A549 (cell line): Measurements from ENCODE around the gene ADAM12. TPM values are rescaled to one million over a fixed set of nuclear protein-coding genes. Genes with fewer than 3 reads are reported as not detected.

Experiments
- ATAC-seq, 2 experiments: fragments of 200-7000 bp in 1 of 2; fragments of >200 bp in 1 of 2; cut with Nextera tagmentation in 1 of 2; cut with Tn5 transposase in 1 of 2; 3 replicates each; pipeline versions ENCODE4 v1.8.0 to v1.9.1; 2018 to 2020; ENCODE audit warnings: mild to moderate bottlenecking in 1 of 2, moderate library complexity in 1 of 2
- CTCF ChIA-PET: fragments of 300-600 bp; sonication (Branson Sonifier 250); formaldehyde crosslinking; extraction: SDS; loops from one replicate; lab custom pipeline; 2021; ENCODE audit warnings: antibody characterized with exemption, inconsistent platforms; lab: Yijun Ruan, JAX
- POLR2A ChIA-PET: fragments of 350-600 bp; formaldehyde crosslinking; extraction: SDS; loops from one replicate; lab custom pipeline; 2021; ENCODE audit warnings: antibody characterized with exemption, inconsistent platforms; lab: Yijun Ruan, JAX
- DNase-seq, 2 experiments: peaks; one replicate each; pipeline versions ENCODE4 v3.0.0 to v3.0.0-alpha.2; 2011 to 2016; ENCODE audit warnings: low read depth in 1 of 2, low spot score in 1 of 2
- FAIRE-seq: peaks from 2 replicates; lab custom pipeline; 2011; peaks lifted over from hg19 to GRCh38; lab: Jason Lieb, UNC
- H3K27ac ChIP-seq, 2 experiments: fragments of >200 bp; sonication (Bioruptor Twin); formaldehyde crosslinking; 3 replicates each; pipeline ENCODE4 v1.5.1; 2016 to 2017
- H3K4me1 ChIP-seq: fragments of >200 bp; sonication (Bioruptor Twin); formaldehyde crosslinking; 3 replicates; pipeline ENCODE4 v1.6.1; 2016
- H3K4me2 ChIP-seq: fragments of >200 bp; sonication (Bioruptor Twin); formaldehyde crosslinking; 3 replicates; pipeline ENCODE4 v1.6.1; 2016
- H3K4me3 ChIP-seq: fragments of >200 bp; sonication (Bioruptor Twin); formaldehyde crosslinking; 3 replicates; pipeline ENCODE4 v1.5.1; 2016
- H3K9me3 ChIP-seq: fragments of >200 bp; sonication (Bioruptor Twin); formaldehyde crosslinking; 3 replicates; pipeline ENCODE4 v1.6.1; 2016
- ATOH8 ChIP-seq: fragments of 250-450 bp; sonication (Bioruptor Pico); IDR thresholded peaks from 2 replicates; pipeline ENCODE4 v1.5.0; 2020; ENCODE audit warnings: low read depth, mild to moderate bottlenecking, moderate library complexity
- BHLHE40 ChIP-seq: IDR thresholded peaks from 2 replicates; pipeline ENCODE4 v1.6.1; 2012; ENCODE audit warnings: low read depth, low read length, inconsistent platforms
- CBX2 ChIP-seq: fragments of 200-600 bp; sonication (generic); IDR thresholded peaks from 2 replicates; pipeline ENCODE4 v1.6.1; 2016; ENCODE audit warnings: low read depth, mild to moderate bottlenecking, borderline replicate concordance
- CBX8 ChIP-seq: fragments of 200-600 bp; sonication (generic); IDR thresholded peaks from 2 replicates; pipeline ENCODE4 v1.6.1; 2016
- CEBPB ChIP-seq, 2 experiments: fragments of >200 bp in 1 of 2; sonication (Bioruptor Twin) in 1 of 2; formaldehyde crosslinking in 1 of 2; IDR thresholded peaks; 2 replicates each; pipeline ENCODE4 v1.6.1; 2012 to 2016
- CHD2 ChIP-seq: fragments of 150-350 bp; IDR thresholded peaks from 2 replicates; pipeline ENCODE4 v1.6.1; 2014; ENCODE audit warnings: low read length; ENCODE audit not compliant: partially characterized antibody
- EHF ChIP-seq: fragments of 250-450 bp; sonication (Bioruptor Pico); IDR thresholded peaks from 2 replicates; pipeline ENCODE4 v1.5.0; 2020; ENCODE audit warnings: mild to moderate bottlenecking
- EP300 ChIP-seq, 2 experiments: fragments of >200 bp; sonication (Bioruptor Twin); formaldehyde crosslinking; IDR thresholded peaks; 2 replicates in 1 of 2; 3 replicates in 1 of 2; pipeline ENCODE4 v1.6.1; 2016 to 2017
- FOSB ChIP-seq: fragments of 250-450 bp; sonication (Bioruptor Pico); IDR thresholded peaks from 2 replicates; pipeline ENCODE4 v1.5.0; 2020; ENCODE audit warnings: mild to moderate bottlenecking, moderate library complexity
- FOSL2 ChIP-seq, 2 experiments: fragments of 450-650 bp in 1 of 2; fragments of >200 bp in 1 of 2; sonication (Bioruptor Twin) in 1 of 2; formaldehyde crosslinking; IDR thresholded peaks; 2 replicates each; pipeline versions ENCODE4 v1.5.0 to v1.6.1; 2016 to 2020; ENCODE audit warnings: mild to moderate bottlenecking in 1 of 2, moderate library complexity in 1 of 2
- FOXS1 ChIP-seq: fragments of 250-450 bp; sonication (Bioruptor Pico); IDR thresholded peaks from 2 replicates; pipeline ENCODE4 v1.5.0; 2020; ENCODE audit warnings: mild to moderate bottlenecking, moderate library complexity
- GATA3 ChIP-seq: IDR thresholded peaks from 2 replicates; pipeline ENCODE4 v1.6.1; 2012; ENCODE audit warnings: borderline replicate concordance
- HDAC2 ChIP-seq: fragments of 200-600 bp; sonication (generic); IDR thresholded peaks from 2 replicates; pipeline ENCODE4 v1.6.1; 2016
- HOXB5 ChIP-seq: fragments of 250-450 bp; sonication (Bioruptor Pico); IDR thresholded peaks from 2 replicates; pipeline ENCODE4 v1.5.0; 2020; ENCODE audit warnings: mild to moderate bottlenecking, moderate library complexity
- JUNB ChIP-seq: fragments of >200 bp; sonication (Bioruptor Twin); formaldehyde crosslinking; IDR thresholded peaks from 2 replicates; pipeline ENCODE4 v1.6.1; 2016
- NFE2L2 ChIP-seq: fragments of 150-350 bp; conservative IDR thresholded peaks from 2 replicates; pipeline ENCODE4 v1.6.1; 2014; ENCODE audit warnings: low read length
- NPAS2 ChIP-seq: fragments of 250-450 bp; sonication (Bioruptor Pico); IDR thresholded peaks from 2 replicates; pipeline ENCODE4 v1.8.0; 2022; ENCODE audit warnings: mild to moderate bottlenecking, moderate library complexity, borderline replicate concordance
- NR3C1 ChIP-seq: fragments of >200 bp; sonication (Bioruptor Twin); formaldehyde crosslinking; IDR thresholded peaks from 3 replicates; pipeline ENCODE4 v1.6.1; 2017
- PHF8 ChIP-seq: fragments of 200-600 bp; sonication (generic); IDR thresholded peaks from 2 replicates; pipeline ENCODE4 v1.6.1; 2016; ENCODE audit warnings: low read depth, mild to moderate bottlenecking, antibody characterized with exemption, moderate library complexity, borderline replicate concordance
- POLR2A ChIP-seq: IDR thresholded peaks from 2 replicates; pipeline ENCODE4 v1.6.1; 2012; ENCODE audit warnings: mild to moderate bottlenecking, low read length
- POLR2AphosphoS2 ChIP-seq: conservative IDR thresholded peaks from 2 replicates; pipeline ENCODE4 v1.6.1; 2012; ENCODE audit warnings: low read length, improper control_type of control experiment, inconsistent platforms
- RARB ChIP-seq: fragments of 250-450 bp; sonication (Bioruptor Pico); IDR thresholded peaks from 2 replicates; pipeline ENCODE4 v1.8.0; 2021; ENCODE audit warnings: mild to moderate bottlenecking, moderate library complexity
- RCOR1 ChIP-seq: fragments of 150-350 bp; IDR thresholded peaks from 2 replicates; pipeline ENCODE4 v1.6.1; 2014; ENCODE audit warnings: antibody characterized with exemption, low read length, low read depth
- RFX5 ChIP-seq: fragments of 450-650 bp; IDR thresholded peaks from 2 replicates; pipeline ENCODE4 v1.7.1; 2014; ENCODE audit warnings: antibody characterized with exemption, mild to moderate bottlenecking, moderate library complexity
- TFCP2L1 ChIP-seq: fragments of 250-450 bp; sonication (Bioruptor Pico); IDR thresholded peaks from 2 replicates; pipeline ENCODE4 v1.5.0; 2021; ENCODE audit warnings: mild to moderate bottlenecking
- TP53 ChIP-seq: fragments of 250-450 bp; sonication (Bioruptor Pico); IDR thresholded peaks from 2 replicates; pipeline ENCODE4 v1.5.0; 2021; ENCODE audit warnings: mild to moderate bottlenecking, moderate library complexity
- USF2 ChIP-seq: fragments of 450-650 bp; IDR thresholded peaks from 2 replicates; pipeline ENCODE4 v1.6.1; 2014; ENCODE audit warnings: antibody characterized with exemption
- ZC3H11A ChIP-seq: fragments of 450-650 bp; IDR thresholded peaks from 2 replicates; pipeline ENCODE4 v1.6.1; 2014; ENCODE audit warnings: antibody characterized with exemption, mild to moderate bottlenecking
- ZNF302 ChIP-seq: fragments of 250-450 bp; sonication (Bioruptor Pico); IDR thresholded peaks from 2 replicates; pipeline ENCODE4 v1.9.0; 2021; ENCODE audit warnings: inconsistent platforms, mild to moderate bottlenecking, moderate library complexity
- WGBS: methylation state at CpG from one replicate; pipeline ENCODE4 v1.1.6; 2017; ENCODE audit errors: missing lambda C conversion rate; 5-methylcytosine and 5-hydroxymethylcytosine counted together
- polyA plus RNA-seq, 4 experiments: library from polyadenylated mRNA; depleted of rRNA in 3 of 4; stranded (reverse); fragments of >200 nt; fragmentation: RNase III in 1 of 4; extraction: RNeasy Plus Mini Kit Qiagen cat#74134 plus additional on column Dnase treatment in 1 of 4; gene quantifications; 2 replicates in 3 of 4; 3 replicates in 1 of 4; pipeline ENCODE4 v1.2.3, GENCODE V29; 2011 to 2017
- TF ChIP-seq, protein P1 (sequence below): fragments of >200 bp; sonication (Bioruptor Twin); formaldehyde crosslinking; IDR thresholded peaks from 3 replicates; pipeline ENCODE4 v1.5.1; 2016
- TF ChIP-seq, protein P2 (sequence below): fragments of >200 bp; sonication (Bioruptor Twin); formaldehyde crosslinking; IDR thresholded peaks from 2 replicates; pipeline ENCODE4 v1.6.1; 2016

ADAM12 gene
- polyA plus RNA-seq, 2 of the 4 experiments (the other 2 are of a cell fraction): 1.6 to 4.8 TPM

DNA sequence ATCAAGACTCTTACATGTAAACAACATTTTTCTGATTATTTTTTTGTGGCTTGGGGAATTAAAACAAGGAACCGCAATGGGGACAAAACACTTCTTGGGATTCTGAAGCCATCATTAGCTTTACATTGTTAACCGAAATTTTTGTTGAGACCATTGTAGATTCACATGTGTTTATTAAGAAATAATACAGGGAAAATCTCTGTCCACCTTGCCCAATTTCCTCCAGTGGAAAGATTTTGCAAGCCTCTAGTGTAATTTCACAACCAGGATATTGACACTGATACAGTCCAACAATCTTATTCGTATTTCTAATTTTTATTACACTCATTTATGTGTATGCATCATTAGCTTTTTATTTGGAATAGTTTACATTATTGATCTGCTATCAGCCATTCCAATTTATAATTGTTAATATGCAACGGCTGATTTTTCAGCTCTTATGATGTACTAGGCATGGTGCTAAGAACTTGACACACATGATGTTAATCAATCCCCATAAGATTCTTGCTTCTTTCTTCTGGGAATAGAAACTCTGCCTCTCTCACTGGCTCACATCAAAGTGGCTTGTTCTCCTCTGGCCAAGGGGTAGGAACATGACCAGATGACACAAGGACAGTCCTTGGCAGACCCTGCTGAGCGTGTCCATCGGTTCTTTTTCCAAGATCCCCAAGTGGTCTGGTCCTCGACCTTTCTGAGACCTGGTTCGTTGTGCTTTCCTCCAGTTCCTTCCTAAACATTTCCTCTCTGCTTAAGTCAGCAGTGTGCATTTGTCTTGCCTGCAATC is 137.6 kb downstream of the ADAM12 start:
- no peak for FAIRE-seq
- CTCF ChIA-PET: interaction anchor here (0.9 kb wide), 1 partner anchor 246 kb away, joined by 3 read pairs; no protein-coding TSS in a partner anchor

GRCh38 chr10:126250045-126250444 is 138.2 kb downstream of the ADAM12 start:
- POLR2A ChIA-PET: no interaction called here
- FAIRE-seq: no peak
- Histone ChIP-seq H3K4me1 (peaks cover 34% of the 10 kb centered on the region), H3K9me3 (no peaks in the 10 kb centered on the region), H3K4me2 (no peak overlapping the region), H3K27ac (peak overlapping the region in 1 of 2 experiments; percentile 31; a peak in 1 of 6 replicates), H3K4me3 (no peak overlapping the region)
- 73% methylated on average over 5 of the region's 5 CpGs for WGBS
- no peak for DNase-seq
- TF ChIP-seq PHF8: no peak
- no peak for TF ChIP-seq BHLHE40
- no peak for TF ChIP-seq POLR2A
- TF ChIP-seq NFE2L2: no peak
- TF ChIP-seq, all 56 proteins: peak for 0
- CTCF ChIA-PET: interaction anchor here (0.9 kb wide), 1 partner anchor 245 kb away, joined by 3 read pairs; no protein-coding TSS in a partner anchor
- ATAC-seq: no peak

More for the DNA sequence above, 137.6 kb downstream of the ADAM12 start:
- H3K4me1 ChIP-seq: peaks cover 34% of the 10 kb centered on the region
- DNase-seq: no peak
- H3K27ac ChIP-seq: no peak overlapping the region
- H3K9me3 ChIP-seq: no peaks in the 10 kb centered on the region
- no peak overlapping the region for H3K4me3 ChIP-seq
- WGBS: 55% methylated on average over 8 of the region's 8 CpGs
- no peak for ATAC-seq
- POLR2A ChIA-PET: no interaction called here
- TF ChIP-seq ZC3H11A (no peak), CEBPB (IDR thresholded peaks at IDR 0.05) (peak in 1 of 2 experiments; percentile 17; a peak in 1 of 4 replicates)
- H3K4me2 ChIP-seq: no peak overlapping the region

DNA sequence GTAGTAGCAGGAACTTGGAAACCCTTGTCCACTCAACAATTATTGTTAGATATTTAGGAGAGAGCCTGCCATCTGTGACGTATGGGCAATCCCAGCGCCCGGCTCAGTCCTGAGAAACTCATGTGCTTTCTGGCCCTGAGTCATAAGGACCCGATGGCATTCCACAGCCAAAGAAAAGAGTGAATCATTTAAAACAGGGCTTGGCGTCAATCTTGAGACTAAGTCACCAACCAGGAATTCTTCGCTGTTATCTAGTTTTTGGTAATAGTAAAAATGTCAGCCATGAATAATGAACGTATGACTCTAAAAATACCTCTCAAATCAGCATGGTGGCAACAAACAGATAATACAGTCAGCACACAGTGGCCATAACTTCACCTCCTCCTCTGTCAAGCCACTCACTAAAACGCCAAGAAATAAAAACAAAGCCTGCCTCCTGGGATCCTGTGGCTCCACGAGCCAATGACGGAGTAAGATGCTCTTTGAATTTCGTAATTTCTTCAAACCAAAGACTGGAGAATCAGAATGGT is 140.8 kb downstream of the ADAM12 start:
- WGBS: 13% methylated on average over 11 of the region's 11 CpGs
- CTCF ChIA-PET: interaction anchor here (0.6 kb wide), 1 partner anchor 44 kb away, joined by 3 read pairs; no protein-coding TSS in a partner anchor
- H3K4me3 ChIP-seq: 0 out of 3 replicates have a peak overlapping the region, but pooled peaks have one; percentile 7
- TF ChIP-seq ZNF302 (CRISPR knock-in tag) (no peak), HDAC2 (no peak), FOSB (CRISPR knock-in tag) (no peak), RARB (CRISPR knock-in tag) (no peak), NR3C1 (no peak), CBX2 (no peak), ATOH8 (CRISPR knock-in tag) (no peak), RCOR1 (no peak), PHF8 (no peak), FOXS1 (no peak), HOXB5 (CRISPR knock-in tag) (no peak), TFCP2L1 (CRISPR knock-in tag) (no peak), JUNB (peak; percentile 95), FOSL2 (IDR thresholded peaks at IDR 0.05) (peak; percentile 94), FOSL2 (CRISPR knock-in tag; IDR thresholded peaks at IDR 0.05) (peak; percentile 96), CBX8 (no peak), USF2 (no peak), TP53 (no peak), GATA3 (peak; percentile 91; the same call in 1 of the 2 replicates), NPAS2 (CRISPR knock-in tag) (no peak), POLR2AphosphoS2 (no peak), BHLHE40 (no peak), EP300 (IDR thresholded peaks at IDR 0.05) (peak; percentile 57 to 75; a peak in 3 of 5 replicates), EHF (CRISPR knock-in tag) (no peak), CEBPB (IDR thresholded peaks at IDR 0.05) (peak in 1 of 2 experiments; percentile 18; a peak in 1 of 4 replicates), RFX5 (no peak; the same call in 1 of the 2 replicates), CHD2 (no peak)
- TF ChIP-seq, protein P1, sequence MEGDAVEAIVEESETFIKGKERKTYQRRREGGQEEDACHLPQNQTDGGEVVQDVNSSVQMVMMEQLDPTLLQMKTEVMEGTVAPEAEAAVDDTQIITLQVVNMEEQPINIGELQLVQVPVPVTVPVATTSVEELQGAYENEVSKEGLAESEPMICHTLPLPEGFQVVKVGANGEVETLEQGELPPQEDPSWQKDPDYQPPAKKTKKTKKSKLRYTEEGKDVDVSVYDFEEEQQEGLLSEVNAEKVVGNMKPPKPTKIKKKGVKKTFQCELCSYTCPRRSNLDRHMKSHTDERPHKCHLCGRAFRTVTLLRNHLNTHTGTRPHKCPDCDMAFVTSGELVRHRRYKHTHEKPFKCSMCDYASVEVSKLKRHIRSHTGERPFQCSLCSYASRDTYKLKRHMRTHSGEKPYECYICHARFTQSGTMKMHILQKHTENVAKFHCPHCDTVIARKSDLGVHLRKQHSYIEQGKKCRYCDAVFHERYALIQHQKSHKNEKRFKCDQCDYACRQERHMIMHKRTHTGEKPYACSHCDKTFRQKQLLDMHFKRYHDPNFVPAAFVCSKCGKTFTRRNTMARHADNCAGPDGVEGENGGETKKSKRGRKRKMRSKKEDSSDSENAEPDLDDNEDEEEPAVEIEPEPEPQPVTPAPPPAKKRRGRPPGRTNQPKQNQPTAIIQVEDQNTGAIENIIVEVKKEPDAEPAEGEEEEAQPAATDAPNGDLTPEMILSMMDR: no peak
- TF ChIP-seq, protein P2, sequence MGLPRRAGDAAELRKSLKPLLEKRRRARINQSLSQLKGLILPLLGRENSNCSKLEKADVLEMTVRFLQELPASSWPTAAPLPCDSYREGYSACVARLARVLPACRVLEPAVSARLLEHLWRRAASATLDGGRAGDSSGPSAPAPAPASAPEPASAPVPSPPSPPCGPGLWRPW: no peak

More for the DNA sequence above, 140.8 kb downstream of the ADAM12 start:
- POLR2A ChIA-PET: no interaction called here
- ATAC-seq (peak; percentile 96 to 97), DNase-seq (peak; percentile 92 to 95), FAIRE-seq (peak; percentile 84)
- H3K4me2 ChIP-seq: peak overlapping the region; percentile 68
- H3K4me1 ChIP-seq: peaks cover 18% of the 10 kb centered on the region
- no peaks in the 10 kb centered on the region for H3K9me3 ChIP-seq
- H3K27ac ChIP-seq: peak overlapping the region; percentile 64 to 83
